DOHH2 (cell line): Measurements from ENCODE around the gene SPIRE1.

ENCODE experiments used
- CTCF ChIP-seq: fragments of 200-600 bp; sonication (generic); IDR thresholded peaks from one replicate; pipeline ENCODE4 v1.5.1; 2014; ENCODE audit warnings: antibody characterized with exemption, mild to moderate bottlenecking, low read depth, low read length; ENCODE audit not compliant: poor library complexity, severe bottlenecking
- EZH2phosphoT487 ChIP-seq: fragments of 200-600 bp; sonication (generic); IDR thresholded peaks from 2 replicates; pipeline ENCODE4 v1.6.1; 2017; ENCODE audit warnings: borderline replicate concordance, mild to moderate bottlenecking, antibody characterized with exemption, low read length, moderate library complexity, mixed read lengths

GRCh38 chr18:12416098-12416729, 241.7 kb downstream of the SPIRE1 start:
- TF ChIP-seq CTCF (no peak), EZH2phosphoT487 (no peak)
